Activated T-cell treated with anti-CD3 and anti-CD28 coated beads for 24 hours (primary cell): ENCODE measurements around the gene ALDH1L1.
"Not testable (repeated sequence)": the region's sequence is repeated elsewhere in the genome, so short reads cannot be mapped to it uniquely, and the experiment has no call there.

ENCODE experiments used
- DNase-seq: peaks from one replicate; pipeline ENCODE4 v3.0.0-alpha.2; 2020; ENCODE audit warnings: low read depth

The ALDH1L1 gene

GRCh38 chr3:126104742-126105605 is 75.4 kb downstream of the ALDH1L1 start:
- DNase-seq, result no peak

GRCh38 chr3:126104028-126104635 is 76.3 kb downstream of the ALDH1L1 start:
- DNase-seq, result no peak

- DNase-seq, result no peak
Measured at GRCh38 chr3:126103121-126104027, 77.0 kb downstream of the ALDH1L1 start.

- DNase-seq, result no peak
Measured at GRCh38 chr3:126102530-126102951, 77.8 kb downstream of the ALDH1L1 start.

- DNase-seq, result no peak
Measured at GRCh38 chr3:126102011-126102410, 78.4 kb downstream of the ALDH1L1 start.

GRCh38 chr3:126101521-126101982 is 78.8 kb downstream of the ALDH1L1 start:
- no peak for DNase-seq

GRCh38 chr3:126100634-126101301 is 79.6 kb downstream of the ALDH1L1 start:
- no peak for DNase-seq

- DNase-seq, result no peak
Measured at GRCh38 chr3:126100269-126100633, 80.1 kb downstream of the ALDH1L1 start.

- DNase-seq, result no peak
Measured at GRCh38 chr3:126098391-126098858, 82.0 kb downstream of the ALDH1L1 start.

- no peak for DNase-seq
Measured at GRCh38 chr3:126097801-126098200, 82.6 kb downstream of the ALDH1L1 start.

- DNase-seq, result not testable (repeated sequence)
Measured at GRCh38 chr3:126096274-126096673, 84.1 kb downstream of the ALDH1L1 start.

- not testable (repeated sequence) for DNase-seq
Measured at GRCh38 chr3:126092128-126092527, 88.3 kb downstream of the ALDH1L1 start.

- no peak for DNase-seq
Measured at GRCh38 chr3:126087552-126088175, 92.7 kb downstream of the ALDH1L1 start.

- no peak for DNase-seq
Measured at GRCh38 chr3:126085841-126086240, 94.5 kb downstream of the ALDH1L1 start.

GRCh38 chr3:126085276-126085675 is 95.1 kb downstream of the ALDH1L1 start:
- DNase-seq, result no peak

GRCh38 chr3:126084768-126085180 is 95.6 kb downstream of the ALDH1L1 start:
- no peak for DNase-seq

GRCh38 chr3:126083913-126084767 is 96.2 kb downstream of the ALDH1L1 start, which contains the start of gene SLC41A3:
Gene SLC41A3 (minus strand): TSS chr3:126084124. CDS start chr3:126068219, 15,905 bp downstream.
- DNase-seq, result peak; percentile 87

- peak; percentile 29 for DNase-seq
Measured at GRCh38 chr3:126083511-126083912, 96.9 kb downstream of the ALDH1L1 start.

GRCh38 chr3:126083138-126083445 is 97.3 kb downstream of the ALDH1L1 start:
- DNase-seq, result no peak
